HAP-1 (cell line): ENCODE measurements around the gene SAP30BP.

ENCODE experiments used
- DNase-seq, 2 experiments: peaks; one replicate each; pipeline ENCODE4 v3.0.0-alpha.2; 2016 to 2020; ENCODE audit warnings: low spot score in 2 of 2
- H3K27me3 ChIP-seq: fragments of 250-450 bp; sonication (Bioruptor Pico); 2 replicates; pipeline ENCODE4 v1.5.1; 2020; ENCODE audit warnings: low read depth, mild to moderate bottlenecking, moderate library complexity
- H3K36me3 ChIP-seq: fragments of 250-450 bp; sonication (Bioruptor Pico); replicated peaks from 2 replicates; pipeline ENCODE4 v1.5.1; 2020; ENCODE audit warnings: mild to moderate bottlenecking
- H3K4me1 ChIP-seq: fragments of 250-450 bp; sonication (Bioruptor Pico); 2 replicates; pipeline ENCODE4 v1.5.1; 2020; ENCODE audit warnings: mild to moderate bottlenecking
- H3K4me3 ChIP-seq: fragments of 250-450 bp; sonication (Bioruptor Pico); 2 replicates; pipeline ENCODE4 v1.5.1; 2020; ENCODE audit warnings: mild to moderate bottlenecking, moderate library complexity
- H3K9me3 ChIP-seq: fragments of 250-450 bp; sonication (Bioruptor Pico); 2 replicates; pipeline ENCODE4 v1.5.1; 2020; ENCODE audit warnings: mild to moderate bottlenecking, moderate library complexity
- in situ Hi-C: fragments of 300-500 bp; cut with MboI; formaldehyde crosslinking; loops from 3 replicates; pipeline ENCODE4 v1.14.3; 2020; ENCODE audit warnings: low sequenced_read_pairs, inconsistent platforms, mixed read lengths

The SAP30BP gene

DNA sequence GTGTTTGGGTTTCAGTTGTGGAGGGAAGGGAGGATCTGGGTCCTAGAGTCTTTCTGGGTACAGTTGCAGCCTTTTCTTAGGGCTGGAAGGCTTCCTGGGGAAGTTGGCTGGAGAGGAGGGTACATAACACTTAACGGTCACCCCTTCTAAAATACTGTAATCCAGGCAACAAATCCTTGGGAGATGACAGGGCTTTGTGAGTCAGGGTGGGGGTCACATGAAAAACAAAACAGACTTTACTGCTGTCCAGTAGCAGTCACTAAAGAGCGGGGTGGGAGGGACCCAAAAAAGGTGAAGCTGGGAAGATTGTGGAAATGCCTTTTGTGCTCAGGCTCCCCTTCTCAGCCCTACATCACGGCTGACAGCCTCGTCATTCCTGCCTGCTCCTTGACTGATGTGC is 6.3 kb downstream of the SAP30BP start:
- H3K27me3 ChIP-seq = no peaks in the 10 kb centered on the region
- no peak for DNase-seq
- no peak overlapping the region for H3K4me3 ChIP-seq
- H3K4me1 ChIP-seq = peaks cover under 1% of the 10 kb centered on the region
- no peaks in the 10 kb centered on the region for H3K9me3 ChIP-seq
- in situ Hi-C loops = no loop called here
- peaks cover 51% of the 10 kb centered on the region for H3K36me3 ChIP-seq

DNA sequence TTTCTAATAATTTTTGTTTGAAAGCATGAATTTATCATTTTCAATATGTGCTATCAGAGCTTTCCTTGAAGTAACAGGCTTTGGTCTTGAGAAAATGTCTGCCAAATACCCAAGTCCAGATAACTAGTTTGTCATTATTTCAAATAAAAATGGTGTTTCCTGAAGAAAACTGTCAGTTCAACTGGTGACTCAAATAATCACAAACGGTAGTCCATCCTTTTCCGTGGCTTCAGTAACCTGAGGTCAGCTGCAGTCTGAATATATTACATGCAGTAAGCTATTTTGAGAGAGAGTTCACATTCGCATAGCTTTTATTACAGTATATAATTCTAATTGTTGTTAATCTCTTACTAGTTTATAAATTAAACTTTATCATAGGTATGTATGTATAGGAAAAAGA is 9.3 kb downstream of the SAP30BP start:
- no peak for DNase-seq
- Histone ChIP-seq H3K9me3 (no peaks in the 10 kb centered on the region), H3K4me1 (no peaks in the 10 kb centered on the region), H3K27me3 (no peaks in the 10 kb centered on the region), H3K36me3 (peaks cover 45% of the 10 kb centered on the region), H3K4me3 (no peak overlapping the region)
- in situ Hi-C loops = no loop called here

DNA sequence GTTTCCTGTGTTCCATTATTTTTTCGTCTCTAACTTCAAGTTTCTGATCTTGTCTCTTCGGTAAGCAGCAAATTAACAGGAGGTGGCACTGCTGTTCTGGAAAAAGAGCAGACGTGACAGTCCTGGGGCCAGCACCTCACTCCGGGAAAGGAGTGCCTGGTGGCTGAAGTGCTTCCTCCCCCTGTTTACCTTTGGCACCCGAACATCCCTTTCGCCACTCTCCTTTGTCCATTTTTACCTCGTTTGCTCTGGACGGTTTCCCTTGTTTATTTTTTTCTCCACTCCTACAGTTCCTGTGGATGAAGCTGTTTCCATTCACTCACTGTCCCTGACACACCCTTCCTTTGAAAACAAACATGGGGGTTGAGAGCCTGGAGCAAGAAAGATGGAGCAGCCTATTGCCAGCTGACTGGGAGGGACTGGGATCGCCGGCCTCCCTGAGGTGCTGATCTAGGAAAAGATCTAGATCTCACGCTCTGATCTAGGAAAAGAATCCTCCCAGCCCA is 12.6 kb downstream of the SAP30BP start:
- Histone ChIP-seq H3K4me1 (no peaks in the 10 kb centered on the region), H3K36me3 (peaks cover 32% of the 10 kb centered on the region), H3K27me3 (no peaks in the 10 kb centered on the region), H3K4me3 (no peak overlapping the region), H3K9me3 (no peaks in the 10 kb centered on the region)
- in situ Hi-C loops = no loop called here
- DNase-seq = no peak

DNA sequence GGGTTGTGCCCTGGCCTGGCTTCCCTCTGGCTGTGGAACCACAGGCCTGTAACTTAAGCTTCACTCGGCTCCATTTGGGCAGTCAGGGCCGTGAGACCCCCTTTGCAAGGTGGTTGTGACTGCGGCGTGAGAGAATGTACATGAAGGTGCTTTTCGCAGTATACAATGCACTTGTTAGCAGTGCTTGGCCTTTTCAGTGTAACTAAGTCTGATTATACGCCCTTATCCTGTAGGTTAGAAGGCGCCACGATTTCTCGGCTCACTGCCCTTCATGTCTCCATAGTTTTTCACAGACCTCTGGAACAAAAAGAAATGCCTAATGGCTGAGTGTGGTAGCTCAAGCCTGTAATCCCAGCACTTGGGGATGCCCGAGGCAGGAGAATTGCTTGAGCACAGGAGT is 13.3 kb downstream of the SAP30BP start:
- in situ Hi-C loops = no loop called here
- Histone ChIP-seq H3K27me3 (no peaks in the 10 kb centered on the region), H3K4me1 (no peaks in the 10 kb centered on the region), H3K36me3 (peaks cover 32% of the 10 kb centered on the region), H3K4me3 (no peak overlapping the region), H3K9me3 (no peaks in the 10 kb centered on the region)
- DNase-seq = no peak

DNA sequence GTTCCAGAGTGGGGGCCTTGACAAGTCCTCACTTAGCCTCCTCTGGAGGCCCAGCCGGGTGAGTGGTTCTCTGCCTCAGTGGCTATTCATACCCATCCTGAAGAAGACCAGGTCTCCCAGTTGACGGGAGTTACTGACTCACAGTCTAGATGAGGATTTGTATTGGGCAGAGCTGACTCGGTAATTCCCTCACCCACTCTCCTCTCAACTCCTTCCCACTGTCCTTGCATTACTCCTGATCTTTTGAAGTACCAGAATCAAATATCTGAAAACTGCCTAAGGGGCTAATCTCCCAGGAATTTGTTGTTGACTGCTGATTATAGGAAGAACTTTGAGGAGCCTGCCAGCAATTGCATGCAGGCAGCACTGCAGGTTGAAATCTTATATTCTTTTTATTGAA is 14.2 kb downstream of the SAP30BP start:
- H3K4me1 ChIP-seq = no peaks in the 10 kb centered on the region
- H3K4me3 ChIP-seq = no peak overlapping the region
- H3K36me3 ChIP-seq = peaks cover 26% of the 10 kb centered on the region
- H3K27me3 ChIP-seq = no peaks in the 10 kb centered on the region
- H3K9me3 ChIP-seq = no peaks in the 10 kb centered on the region
- in situ Hi-C loops = no loop called here
- DNase-seq = no peak

DNA sequence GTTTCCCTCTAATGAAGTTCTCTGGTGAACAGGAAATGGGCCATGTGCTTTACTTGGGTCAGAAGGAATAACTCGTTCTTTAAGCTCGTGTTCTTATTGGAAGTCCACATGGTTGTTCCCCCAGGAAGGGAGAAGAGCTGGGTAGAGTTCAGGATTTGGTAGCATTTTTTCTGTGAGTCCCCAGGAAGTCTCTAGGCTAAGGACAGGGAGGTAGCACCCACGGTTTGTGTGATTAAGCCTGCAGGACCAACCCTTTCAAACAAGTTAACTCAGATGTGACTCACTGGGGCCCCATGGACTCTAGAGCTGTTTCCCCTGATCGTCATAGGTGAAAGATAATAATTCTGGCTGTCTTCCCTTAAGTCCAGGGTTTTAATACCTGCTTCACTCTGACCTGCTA is 16.4 kb downstream of the SAP30BP start:
- no peaks in the 10 kb centered on the region for H3K9me3 ChIP-seq
- no peaks in the 10 kb centered on the region for H3K4me1 ChIP-seq
- H3K4me3 ChIP-seq = no peak overlapping the region
- H3K36me3 ChIP-seq = peaks cover 19% of the 10 kb centered on the region
- no peak for DNase-seq
- in situ Hi-C loops = no loop called here
- no peaks in the 10 kb centered on the region for H3K27me3 ChIP-seq

DNA sequence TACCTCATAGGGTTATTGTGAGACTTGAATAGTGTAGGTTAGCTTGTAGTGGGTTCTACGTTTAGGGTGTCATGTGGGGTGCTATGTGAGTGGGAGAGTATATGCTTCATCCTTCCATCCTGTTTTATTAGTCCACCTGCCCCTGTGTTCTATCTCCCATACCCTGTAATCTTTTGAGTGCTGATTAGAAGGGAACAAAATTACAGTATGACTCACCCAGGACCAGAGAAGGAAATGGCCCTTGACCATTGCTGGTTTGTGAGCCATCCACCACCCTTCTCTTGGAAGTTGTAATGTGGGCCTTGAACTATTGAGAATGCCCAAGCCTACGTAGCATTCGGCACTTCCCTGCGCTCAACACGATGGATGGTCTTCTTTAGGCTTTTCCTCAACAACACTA is 17.1 kb downstream of the SAP30BP start:
- H3K27me3 ChIP-seq = no peaks in the 10 kb centered on the region
- in situ Hi-C loops = no loop called here
- H3K4me1 ChIP-seq = no peaks in the 10 kb centered on the region
- peaks cover 18% of the 10 kb centered on the region for H3K36me3 ChIP-seq
- DNase-seq = no peak
- H3K4me3 ChIP-seq = no peak overlapping the region
- H3K9me3 ChIP-seq = no peaks in the 10 kb centered on the region

DNA sequence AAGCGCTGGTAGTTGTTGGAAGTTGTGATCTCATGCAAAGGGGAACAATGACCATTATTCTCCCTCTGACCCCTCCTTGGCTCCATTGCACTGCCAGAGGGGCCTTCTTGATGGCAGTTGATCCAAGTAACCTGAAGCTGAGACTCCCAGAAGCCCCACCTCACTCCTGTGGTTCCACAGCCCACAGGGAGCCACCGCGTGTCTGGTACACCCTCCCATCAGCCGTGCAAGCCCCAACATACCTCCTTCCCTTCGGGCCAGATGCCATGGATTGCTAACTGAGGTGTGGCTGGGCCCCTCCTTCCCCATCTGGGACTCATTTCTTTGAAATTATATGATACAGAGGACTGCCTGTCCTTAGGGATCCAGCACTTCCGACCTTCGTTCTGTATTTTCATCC is 17.8 kb downstream of the SAP30BP start:
- no peak overlapping the region for H3K4me3 ChIP-seq
- H3K36me3 ChIP-seq = peaks cover 18% of the 10 kb centered on the region
- no peak for DNase-seq
- H3K4me1 ChIP-seq = no peaks in the 10 kb centered on the region
- in situ Hi-C loops = no loop called here
- H3K27me3 ChIP-seq = no peaks in the 10 kb centered on the region
- no peaks in the 10 kb centered on the region for H3K9me3 ChIP-seq

DNA sequence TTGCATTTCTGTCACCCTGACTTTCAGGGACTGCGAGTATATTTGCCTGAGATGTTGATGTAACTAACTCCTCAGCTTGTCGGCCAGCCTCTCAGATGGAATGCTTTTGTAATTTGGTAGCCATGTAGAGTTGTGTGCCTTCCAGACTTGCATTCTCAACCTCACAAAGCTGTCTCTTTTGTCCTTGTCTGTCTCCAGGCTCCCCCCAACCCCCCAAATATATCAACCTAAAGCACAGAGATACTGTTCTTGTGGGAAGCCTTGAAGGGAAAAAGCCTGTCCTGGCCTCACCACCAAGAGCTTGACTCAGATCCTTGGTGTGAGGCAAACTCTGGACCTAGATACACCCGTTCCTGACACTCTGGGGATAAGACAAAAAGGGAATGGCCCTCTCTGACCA is 18.4 kb downstream of the SAP30BP start:
- no peak for DNase-seq
- H3K9me3 ChIP-seq = no peaks in the 10 kb centered on the region
- in situ Hi-C loops = no loop called here
- H3K4me3 ChIP-seq = no peak overlapping the region
- H3K36me3 ChIP-seq = peaks cover 16% of the 10 kb centered on the region
- no peaks in the 10 kb centered on the region for H3K4me1 ChIP-seq
- no peaks in the 10 kb centered on the region for H3K27me3 ChIP-seq

DNA sequence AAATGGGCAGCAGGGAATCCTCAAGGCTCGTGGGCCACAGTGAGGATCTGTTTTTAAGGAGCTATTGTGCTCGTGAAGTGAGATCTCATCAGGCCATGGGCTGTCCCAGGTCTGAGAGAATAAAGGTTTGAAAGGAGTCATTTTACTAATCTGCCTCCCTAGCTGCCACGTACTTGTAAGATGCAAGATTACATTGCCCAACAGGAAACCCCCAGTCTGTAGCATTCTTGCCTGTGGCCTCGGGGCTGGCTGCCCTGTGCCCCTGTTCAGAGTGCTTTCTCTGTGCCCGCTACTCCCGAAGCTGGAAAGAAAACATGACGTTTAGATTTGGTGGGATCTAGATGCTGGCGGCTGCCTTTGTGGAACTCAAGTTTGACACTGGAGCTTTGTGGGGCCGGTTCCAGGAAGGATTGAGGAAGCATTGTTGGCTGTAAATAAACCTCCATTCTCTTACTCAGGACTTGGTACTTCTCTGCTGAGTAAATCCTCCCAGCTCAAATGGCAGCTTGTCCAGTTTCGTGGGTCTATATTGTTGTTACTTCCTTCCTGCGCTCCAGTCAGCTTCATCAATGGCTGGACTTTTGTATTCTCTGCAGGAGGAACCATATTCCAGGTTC is 21.2 kb downstream of the SAP30BP start:
- Histone ChIP-seq H3K4me3 (no peak overlapping the region), H3K27me3 (no peaks in the 10 kb centered on the region), H3K4me1 (no peaks in the 10 kb centered on the region), H3K36me3 (peaks cover 11% of the 10 kb centered on the region), H3K9me3 (no peaks in the 10 kb centered on the region)
- no peak for DNase-seq
- in situ Hi-C loops = no loop called here

DNA sequence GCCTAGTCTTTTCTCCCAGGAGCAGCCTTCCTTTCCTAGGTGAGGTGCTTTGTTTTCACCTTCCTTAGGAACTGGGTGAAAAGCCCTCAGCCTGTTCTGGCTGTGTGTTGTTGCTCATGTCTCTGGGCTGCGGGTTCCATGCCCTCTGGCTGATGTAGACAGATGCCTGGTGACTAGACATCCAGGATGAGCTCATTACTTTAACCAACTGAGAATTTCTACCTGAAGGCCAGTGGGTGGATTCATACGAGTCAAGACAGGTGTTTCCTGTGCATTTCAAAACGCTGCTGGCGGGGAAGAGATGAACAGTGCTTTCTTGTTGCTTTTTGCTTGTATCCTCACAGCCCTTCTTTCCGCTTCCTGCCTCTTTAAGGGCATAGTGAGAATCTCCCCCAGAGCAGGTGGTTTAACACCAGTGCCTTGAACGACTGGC is 22.3 kb downstream of the SAP30BP start:
- DNase-seq = no peak
- H3K36me3 ChIP-seq = peaks cover 12% of the 10 kb centered on the region
- H3K9me3 ChIP-seq = no peaks in the 10 kb centered on the region
- in situ Hi-C loops = no loop called here
- H3K27me3 ChIP-seq = no peaks in the 10 kb centered on the region
- H3K4me3 ChIP-seq = no peak overlapping the region
- no peaks in the 10 kb centered on the region for H3K4me1 ChIP-seq

DNA sequence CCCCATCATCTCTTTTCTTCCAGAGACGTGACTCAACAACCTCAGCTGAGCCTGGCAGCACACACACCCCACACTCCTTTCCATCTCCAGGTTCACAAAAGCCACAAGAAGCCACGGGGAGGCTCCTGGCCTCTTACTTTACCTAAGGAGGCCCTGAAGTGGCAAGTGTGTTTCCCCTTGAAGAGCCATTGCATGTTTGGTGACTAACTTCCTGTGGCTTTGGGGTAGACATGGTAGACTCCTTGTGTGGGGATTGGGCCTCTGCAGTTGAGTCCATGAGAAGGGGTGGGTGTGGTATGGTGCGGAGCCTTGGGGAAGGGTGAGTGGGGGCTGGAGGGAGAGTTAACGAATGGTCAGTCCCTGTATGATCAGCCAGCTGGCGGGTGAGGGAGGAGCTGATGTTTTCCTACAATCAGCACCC is 24.2 kb downstream of the SAP30BP start:
- no peaks in the 10 kb centered on the region for H3K9me3 ChIP-seq
- DNase-seq = no peak
- no peaks in the 10 kb centered on the region for H3K4me1 ChIP-seq
- peaks cover 21% of the 10 kb centered on the region for H3K36me3 ChIP-seq
- H3K27me3 ChIP-seq = no peaks in the 10 kb centered on the region
- in situ Hi-C loops = no loop called here
- H3K4me3 ChIP-seq = no peak overlapping the region

DNA sequence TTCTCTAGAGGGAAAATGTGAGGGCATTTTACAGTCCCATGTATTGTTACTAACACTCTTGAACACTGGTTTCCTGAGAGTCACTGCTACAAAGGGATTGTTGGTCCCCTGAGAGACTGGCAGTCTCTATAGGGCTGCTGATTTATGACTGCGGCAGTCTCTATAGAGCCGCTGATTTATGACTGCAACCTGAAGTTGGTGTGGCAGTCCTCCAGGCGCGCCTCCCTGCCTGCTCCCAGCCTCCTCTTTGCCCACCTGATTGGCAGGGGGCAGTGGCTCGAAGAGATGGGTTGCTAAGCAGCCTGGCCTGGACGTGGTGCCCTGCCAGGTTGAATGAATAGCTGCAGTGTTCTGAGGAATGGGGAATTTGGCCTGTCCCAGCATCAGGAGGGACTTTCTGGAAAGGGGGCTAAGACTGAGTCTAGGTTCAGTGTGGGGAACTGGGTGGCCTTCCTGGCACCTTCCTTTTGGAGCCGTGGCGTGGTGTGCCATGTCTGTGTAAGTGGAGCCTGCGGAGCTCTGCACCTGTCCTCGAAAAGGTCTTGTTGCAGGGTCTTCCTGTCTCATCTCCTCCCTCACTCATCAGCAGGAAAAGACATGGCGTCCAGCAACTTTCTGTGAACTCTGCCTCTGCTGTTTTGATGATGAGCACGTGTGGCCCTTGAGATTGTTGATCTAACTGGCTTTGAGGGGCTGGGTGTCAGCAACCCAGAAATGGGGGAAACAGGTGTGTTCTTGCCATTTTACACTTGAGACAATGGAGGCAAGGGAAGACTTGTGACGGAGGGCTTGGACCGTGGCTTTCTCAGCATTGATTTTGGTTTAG is 24.9 kb downstream of the SAP30BP start:
- no peaks in the 10 kb centered on the region for H3K4me1 ChIP-seq
- in situ Hi-C loops = no loop called here
- DNase-seq = peak in 1 of 2 experiments; percentile 29
- no peaks in the 10 kb centered on the region for H3K9me3 ChIP-seq
- no peaks in the 10 kb centered on the region for H3K27me3 ChIP-seq
- peaks cover 21% of the 10 kb centered on the region for H3K36me3 ChIP-seq
- no peak overlapping the region for H3K4me3 ChIP-seq

DNA sequence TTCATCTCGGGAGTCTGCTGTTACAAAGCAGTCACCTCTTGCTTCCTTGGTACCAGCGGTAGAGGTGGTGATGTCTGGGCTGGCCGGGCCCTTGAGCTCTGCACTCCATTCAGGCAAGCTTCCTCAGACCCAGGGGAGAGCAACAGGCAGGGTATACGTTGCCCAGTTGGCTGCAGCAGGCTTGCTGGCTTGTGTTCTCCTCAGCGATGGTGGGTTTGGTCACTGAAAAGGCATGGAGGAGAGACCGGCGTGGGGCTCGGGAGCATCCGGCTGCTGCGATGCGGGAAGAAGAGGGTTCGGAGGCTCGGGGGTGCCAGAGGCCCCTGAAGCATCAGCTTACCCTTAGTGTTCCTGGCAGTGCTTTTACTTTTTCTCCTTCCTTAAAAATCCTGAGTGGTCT is 25.8 kb downstream of the SAP30BP start:
- H3K36me3 ChIP-seq = peaks cover 31% of the 10 kb centered on the region
- no peaks in the 10 kb centered on the region for H3K9me3 ChIP-seq
- H3K4me3 ChIP-seq = no peak overlapping the region
- in situ Hi-C loops = no loop called here
- no peak for DNase-seq
- no peaks in the 10 kb centered on the region for H3K27me3 ChIP-seq
- H3K4me1 ChIP-seq = no peaks in the 10 kb centered on the region
